Gastrocnemius medialis (tissue), 4 donors: Measurements from ENCODE around the gene EPB41L5. TPM values are rescaled to one million over a fixed set of nuclear protein-coding genes. Genes with fewer than 3 reads are reported as not detected.

ENCODE experiments used
- ATAC-seq, 2 donors: fragments of 150-250 bp; one replicate each; pipeline ENCODE4 v1.9.1; 2016
- DNase-seq, 2 donors: peaks; one replicate each; pipeline ENCODE4 v3.0.0-alpha.2; 2019
- H3K27ac ChIP-seq, 4 donors: fragments of 200-600 bp; sonication (generic); 1 replicate in 1 of 4; 2 replicates in 3 of 4; pipeline ENCODE4 v1.5.1; 2016 to 2018; ENCODE audit warnings: mild to moderate bottlenecking in 2 of 4, moderate library complexity in 1 of 4
- H3K27me3 ChIP-seq, 3 donors: fragments of 200-600 bp; sonication (generic) in 2 of 3; 1 replicate in 1 of 3; 2 replicates in 2 of 3; pipeline versions ENCODE4 v1.5.1 to v1.6.0; 2016 to 2019; ENCODE audit warnings: mild to moderate bottlenecking in 1 of 3, moderate library complexity in 1 of 3
- H3K36me3 ChIP-seq, 2 donors: fragments of 200-600 bp; sonication (generic) in 1 of 2; one replicate each; pipeline ENCODE4 v1.5.1; 2017 to 2018
- H3K4me1 ChIP-seq, 2 donors: fragments of 200-600 bp; sonication (generic) in 1 of 2; one replicate each; pipeline ENCODE4 v1.5.1; 2016 to 2017; ENCODE audit warnings: mild to moderate bottlenecking in 2 of 2
- H3K4me3 ChIP-seq, 4 donors: fragments of 200-600 bp; sonication (generic) in 3 of 4; 1 replicate in 1 of 4; 2 replicates in 3 of 4; pipeline ENCODE4 v1.5.1; 2016 to 2019; ENCODE audit warnings: mild to moderate bottlenecking in 2 of 4
- H3K9me3 ChIP-seq, 3 donors: fragments of 200-600 bp; sonication (generic) in 2 of 3; 1 replicate in 1 of 3; 2 replicates in 2 of 3; pipeline ENCODE4 v1.5.1; 2016 to 2019
- POLR2A ChIP-seq, 2 donors: fragments of 450-650 bp; IDR thresholded peaks; one replicate each; pipeline ENCODE4 v1.6.1; 2017; ENCODE audit warnings: antibody characterized with exemption in 2 of 2, mild to moderate bottlenecking in 2 of 2, moderate library complexity in 2 of 2
- in situ Hi-C, 4 donors: fragments of 200-750 bp; cut with MboI; loops; one replicate each; pipeline versions ENCODE4 v1.15.0 to v1.8.0; 2017; ENCODE audit warnings: low sequenced_read_pairs in 4 of 4
- intact Hi-C: fragments of 100-400 bp; cut with DNase I; formaldehyde crosslinking; loops from one replicate; pipeline ENCODE4 v1.15.1; 2023; ENCODE audit warnings: low total_unique reads
- total RNA-seq, 4 donors: library from RNA; depleted of rRNA; stranded (reverse); fragments of >200 nt; gene quantifications; one replicate each; pipeline versions ENCODE4 v1.1.0 to v1.2.3, GENCODE V29; 2016
- TF ChIP-seq, protein P1 (sequence below), 5 experiments: fragments of 450-650 bp in 3 of 5; fragments of 200-600 bp in 2 of 5; sonication (generic) in 2 of 5; IDR thresholded peaks in 4 of 5; conservative IDR thresholded peaks in 1 of 5; 1 replicate in 4 of 5; 2 replicates in 1 of 5; pipeline ENCODE4 v1.5.1; 2016 to 2019; ENCODE audit warnings: antibody characterized with exemption in 5 of 5, mild to moderate bottlenecking in 3 of 5, moderate library complexity in 3 of 5

The EPB41L5 gene
- total RNA-seq, 4 donors from 2014 or later = 8.3 to 41.1 (median 12.7) TPM

DNA sequence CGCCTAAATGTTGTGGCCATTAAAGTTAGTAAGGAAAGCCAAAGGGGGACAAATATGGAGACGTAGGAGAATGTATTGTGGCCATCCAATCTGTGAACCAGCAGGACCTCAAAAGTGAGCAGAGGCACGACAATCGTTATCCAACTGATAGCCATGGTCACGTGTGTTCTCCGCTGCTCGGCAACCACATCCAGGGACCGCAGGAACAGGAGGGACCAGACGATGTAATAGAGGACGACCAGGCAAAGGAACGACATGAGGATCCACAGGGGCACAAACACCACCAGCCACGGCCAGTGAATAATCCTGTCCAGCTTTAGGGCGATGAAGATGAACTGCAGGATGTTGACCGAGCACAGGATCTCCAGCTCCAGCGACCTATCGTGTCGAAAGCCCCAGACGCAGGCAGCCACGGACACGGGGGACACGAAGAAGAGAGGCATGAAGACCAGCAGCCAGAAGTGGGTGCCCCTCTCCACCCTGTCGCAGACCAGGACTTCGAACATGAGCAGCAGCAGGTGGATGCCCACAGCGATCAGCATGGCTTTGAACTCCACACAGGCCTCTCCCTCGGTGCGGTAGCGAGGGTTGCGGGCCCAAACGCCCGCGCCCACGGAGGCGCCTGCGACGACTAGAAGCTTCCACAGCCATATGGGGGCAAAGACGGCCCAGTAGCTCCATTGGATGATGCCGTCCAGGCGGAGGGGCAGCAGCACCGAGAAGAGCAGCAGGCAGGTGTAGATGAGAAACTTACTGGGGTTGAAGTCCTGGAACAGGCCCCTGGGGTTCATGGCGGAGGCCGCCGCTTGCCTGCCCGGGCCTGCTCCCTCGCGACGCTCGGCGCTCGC, 209.5 kb downstream of the EPB41L5 start:
- DNase-seq = peak in 1 of 2 donors; percentile 16
- no peaks in the 10 kb centered on the region for H3K27me3 ChIP-seq
- no peak for TF ChIP-seq POLR2A (IDR thresholded peaks at IDR 0.05)
- TF ChIP-seq, protein P1, sequence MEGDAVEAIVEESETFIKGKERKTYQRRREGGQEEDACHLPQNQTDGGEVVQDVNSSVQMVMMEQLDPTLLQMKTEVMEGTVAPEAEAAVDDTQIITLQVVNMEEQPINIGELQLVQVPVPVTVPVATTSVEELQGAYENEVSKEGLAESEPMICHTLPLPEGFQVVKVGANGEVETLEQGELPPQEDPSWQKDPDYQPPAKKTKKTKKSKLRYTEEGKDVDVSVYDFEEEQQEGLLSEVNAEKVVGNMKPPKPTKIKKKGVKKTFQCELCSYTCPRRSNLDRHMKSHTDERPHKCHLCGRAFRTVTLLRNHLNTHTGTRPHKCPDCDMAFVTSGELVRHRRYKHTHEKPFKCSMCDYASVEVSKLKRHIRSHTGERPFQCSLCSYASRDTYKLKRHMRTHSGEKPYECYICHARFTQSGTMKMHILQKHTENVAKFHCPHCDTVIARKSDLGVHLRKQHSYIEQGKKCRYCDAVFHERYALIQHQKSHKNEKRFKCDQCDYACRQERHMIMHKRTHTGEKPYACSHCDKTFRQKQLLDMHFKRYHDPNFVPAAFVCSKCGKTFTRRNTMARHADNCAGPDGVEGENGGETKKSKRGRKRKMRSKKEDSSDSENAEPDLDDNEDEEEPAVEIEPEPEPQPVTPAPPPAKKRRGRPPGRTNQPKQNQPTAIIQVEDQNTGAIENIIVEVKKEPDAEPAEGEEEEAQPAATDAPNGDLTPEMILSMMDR (IDR thresholded peaks at IDR 0.05 in 4 of 5, conservative IDR thresholded peaks at IDR 0.05 in 1 of 5) = no peak
- in situ Hi-C loops (no loop called here), intact Hi-C loops (loop anchor here (1.0 to 10.0 kb wide), 4 partner anchors 30 to 465 kb away; partner anchors contain the start of genes PTPN4 and RALB)
- H3K4me1 ChIP-seq = peaks cover 25% of the 10 kb centered on the region in 2 donors
- no peak for ATAC-seq
- H3K9me3 ChIP-seq = no peaks in the 10 kb centered on the region
- peak overlapping the region; percentile 86 to 96 (median 90) for H3K27ac ChIP-seq
- H3K36me3 ChIP-seq = peaks cover 0 to 13% of the 10 kb centered on the region in 2 donors
- peak overlapping the region; percentile 70 to 78 (median 70) for H3K4me3 ChIP-seq

DNA sequence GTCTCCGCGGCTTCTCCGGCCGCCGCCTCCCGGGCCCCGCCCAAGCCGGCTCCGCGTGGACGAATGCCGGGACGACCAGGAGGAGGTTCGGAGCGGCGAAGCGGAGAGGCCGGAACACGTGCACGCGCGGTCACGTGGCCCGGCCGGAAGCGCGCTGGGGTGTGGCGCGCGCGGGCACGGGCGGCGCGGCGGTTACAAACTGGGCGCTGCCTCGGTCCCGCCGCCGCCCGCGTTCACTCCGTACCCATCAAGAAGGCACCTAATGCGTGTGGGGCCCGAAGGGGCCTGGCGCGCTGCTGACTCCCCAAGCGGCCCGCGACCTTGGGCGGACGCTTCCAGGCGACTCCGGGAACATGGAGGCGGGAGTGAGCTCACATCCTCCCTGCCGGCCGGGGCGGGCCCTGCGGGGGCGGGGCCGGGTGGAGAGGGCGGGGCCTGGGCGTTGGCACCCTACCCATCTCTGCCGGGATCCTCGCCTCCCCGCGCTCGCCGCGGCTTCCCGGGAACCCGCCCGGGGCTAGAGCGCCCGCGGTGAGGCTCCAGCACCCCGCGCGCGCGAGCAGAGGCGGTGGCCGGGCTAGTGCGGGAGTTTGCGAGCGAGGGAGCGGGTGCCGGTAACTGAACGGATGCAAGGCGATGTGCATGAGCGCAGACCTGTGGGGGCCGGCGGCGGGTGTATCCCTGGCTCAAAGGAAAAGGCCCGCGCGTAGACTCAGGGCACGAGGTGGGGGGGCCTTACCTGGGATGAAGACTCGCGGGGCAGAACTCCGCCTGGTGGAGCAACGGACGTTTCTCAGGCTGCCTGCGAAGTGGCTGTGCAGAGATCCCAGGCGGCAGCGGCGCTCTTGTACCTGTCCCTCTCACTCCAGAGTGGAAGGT, 210.4 kb downstream of the EPB41L5 start, which contains the start of gene TMEM185B:
Gene TMEM185B, minus strand, starts transcription at position 367 of the 879 bp plus-strand sequence. CDS start 424 bp downstream, outside the sequence.
- DNase-seq (peak; percentile 74 to 86), ATAC-seq (peak; percentile 96 to 97)
- in situ Hi-C loops (no loop called here), intact Hi-C loops (loop anchor here (1.0 to 10.0 kb wide), 4 partner anchors 29 to 466 kb away; partner anchors contain the start of genes PTPN4 and RALB)
- H3K36me3 ChIP-seq = peaks cover 0 to 13% of the 10 kb centered on the region in 2 donors
- no peaks in the 10 kb centered on the region for H3K9me3 ChIP-seq
- H3K4me1 ChIP-seq = peaks cover 25% of the 10 kb centered on the region in 2 donors
- H3K27me3 ChIP-seq = no peaks in the 10 kb centered on the region
- H3K27ac ChIP-seq = peak within 1 kb of the TSS; percentile 86 to 96 (median 90)
- TF ChIP-seq, protein P1 (IDR thresholded peaks at IDR 0.05 in 4 of 5, conservative IDR thresholded peaks at IDR 0.05 in 1 of 5) = peak in 3 of 5 experiments; percentile 20 to 41 (median 26)
- TF ChIP-seq POLR2A (IDR thresholded peaks at IDR 0.05) = peak; percentile 63 to 71
- peak within 1 kb of the TSS; percentile 70 to 78 (median 70) for H3K4me3 ChIP-seq

DNA sequence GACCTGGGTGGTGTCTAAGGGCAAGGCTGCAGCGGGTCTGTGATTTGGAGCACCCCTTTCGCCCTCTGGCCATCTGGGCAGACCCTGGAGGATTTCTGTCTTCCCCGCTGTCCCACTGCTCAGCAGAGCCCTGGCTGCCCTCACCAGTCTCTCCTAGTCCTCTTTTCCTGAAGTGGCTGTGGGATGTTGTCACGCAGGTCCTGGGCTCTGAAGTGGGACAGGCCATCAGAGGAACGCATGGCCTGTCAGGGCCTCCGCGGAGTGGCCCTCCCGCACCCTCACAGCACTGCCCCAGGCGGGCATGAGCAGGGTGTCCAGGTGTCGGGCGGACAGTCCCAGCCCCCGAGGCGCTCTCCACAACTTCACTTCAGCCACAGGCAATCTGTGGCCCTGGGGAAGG, 211.4 kb downstream of the EPB41L5 start:
- DNase-seq (peak in 1 of 2 donors; percentile 10), ATAC-seq (no peak)
- Histone ChIP-seq H3K9me3 (no peaks in the 10 kb centered on the region), H3K36me3 (peaks cover 0 to 8% of the 10 kb centered on the region in 2 donors), H3K27ac (peak overlapping the region in 3 of 4 donors; percentile 86 to 90 (median 89)), H3K4me3 (peak overlapping the region; percentile 70 to 78 (median 70)), H3K4me1 (peaks cover 28 to 32% of the 10 kb centered on the region in 2 donors), H3K27me3 (no peaks in the 10 kb centered on the region)
- in situ Hi-C loops = no loop called here
- TF ChIP-seq POLR2A (IDR thresholded peaks at IDR 0.05) = no peak
- TF ChIP-seq, protein P1 (IDR thresholded peaks at IDR 0.05 in 4 of 5, conservative IDR thresholded peaks at IDR 0.05 in 1 of 5) = no peak
- intact Hi-C loops = loop anchor here (5.0 to 10.0 kb wide), 3 partner anchors 88 to 467 kb away; partner anchors contain the start of gene PTPN4

DNA sequence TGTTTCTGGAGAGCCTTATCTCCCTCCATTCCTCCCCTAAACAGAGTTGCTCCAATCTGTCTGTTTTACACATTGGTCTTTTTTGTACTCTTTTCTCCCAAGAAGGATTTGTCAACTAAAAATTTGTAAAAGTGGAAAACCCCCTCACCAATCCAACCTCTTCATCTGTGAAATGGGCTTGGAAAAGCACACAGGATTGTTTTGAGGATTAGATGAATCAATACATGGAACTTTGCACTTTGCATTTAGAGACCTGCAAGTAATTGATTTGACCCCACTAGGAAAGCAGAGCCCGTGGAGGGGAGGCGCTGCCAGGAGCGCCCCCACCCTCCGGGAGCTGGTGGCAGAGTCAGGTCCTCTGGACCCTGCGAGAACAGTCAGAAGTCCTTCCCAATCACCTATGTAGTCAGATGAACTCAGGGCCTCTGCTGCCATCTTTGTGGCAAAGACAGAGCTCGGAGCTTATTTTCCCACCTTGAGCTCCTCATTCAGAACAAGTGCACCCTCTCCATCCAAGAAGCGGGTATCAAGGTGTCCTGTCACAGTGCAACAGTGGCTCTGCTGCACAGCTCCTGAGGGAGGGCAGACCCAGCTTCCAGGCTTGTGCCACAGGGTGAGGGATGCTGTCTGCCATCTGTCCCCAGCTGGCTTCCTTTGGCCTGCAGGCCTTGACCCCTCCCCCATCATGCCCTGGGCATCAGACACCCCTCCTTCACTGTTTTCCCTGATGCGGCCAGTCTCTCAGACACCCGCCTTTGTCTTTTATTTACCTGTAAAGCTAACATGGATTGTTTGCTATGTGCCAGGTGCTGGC, 212.1 kb downstream of the EPB41L5 start:
- no peak overlapping the region for H3K4me3 ChIP-seq
- DNase-seq = no peak

More for the DNA sequence above, 212.1 kb downstream of the EPB41L5 start:
- H3K4me1 ChIP-seq = peaks cover 28 to 32% of the 10 kb centered on the region in 2 donors
- ATAC-seq = no peak
- no peak overlapping the region for H3K27ac ChIP-seq
- no peaks in the 10 kb centered on the region for H3K27me3 ChIP-seq
- no peaks in the 10 kb centered on the region for H3K9me3 ChIP-seq
- intact Hi-C loops (loop anchor here (5.0 to 10.0 kb wide), 3 partner anchors 87 to 468 kb away; partner anchors contain the start of gene PTPN4), in situ Hi-C loops (no loop called here)
- no peak for TF ChIP-seq POLR2A (IDR thresholded peaks at IDR 0.05)
- TF ChIP-seq, protein P1 (IDR thresholded peaks at IDR 0.05 in 4 of 5, conservative IDR thresholded peaks at IDR 0.05 in 1 of 5) = no peak
- peaks cover 0 to 4% of the 10 kb centered on the region in 2 donors for H3K36me3 ChIP-seq
